B cell (primary cell): ENCODE measurements around the gene LIPC. TPM values are rescaled to one million over a fixed set of nuclear protein-coding genes. Genes with fewer than 3 reads are reported as not detected.

Experiments used
- ATAC-seq: fragments of 200-7000 bp; cut with Tn5 transposase; one replicate; pipeline ENCODE4 v1.10.0; 2021; ENCODE audit warnings: low read depth, mild to moderate bottlenecking, moderate number of reproducible peaks, moderate library complexity
- CTCF ChIA-PET: fragments of 350-600 bp; sonication (Branson Sonifier 250); formaldehyde crosslinking; loops from one replicate; lab custom pipeline; 2021; ENCODE audit warnings: antibody characterized with exemption, inconsistent platforms; lab: Charles Lee
- POLR2A ChIA-PET: fragments of 350-600 bp; sonication (Branson Sonifier 250); formaldehyde crosslinking; loops from one replicate; lab custom pipeline; 2021; ENCODE audit warnings: antibody characterized with exemption; lab: Charles Lee
- DNase-seq: peaks from one replicate; pipeline ENCODE4 v3.0.0; 2013
- H2AFZ ChIP-seq: 2 replicates; pipeline ENCODE4 v1.6.1; 2012; ENCODE audit warnings: mild to moderate bottlenecking, low read depth, low read length; ENCODE audit not compliant: insufficient read depth, poor library complexity, severe bottlenecking
- H3K27ac ChIP-seq, 2 donors: 1 replicate in 1 of 2; 2 replicates in 1 of 2; pipeline ENCODE4 v1.5.1; 2012 to 2013; ENCODE audit warnings: low read length in 2 of 2, mild to moderate bottlenecking in 2 of 2, moderate library complexity in 1 of 2
- H3K27me3 ChIP-seq, 4 experiments: fragments of 200-600 bp in 1 of 4; sonication (generic) in 1 of 4; replicated peaks in 1 of 4; 1 replicate in 2 of 4; 2 replicates in 2 of 4; pipeline versions ENCODE4 v1.6.1 to v1.7.0; 2013 to 2016; ENCODE audit warnings: low read length in 3 of 4, mild to moderate bottlenecking in 2 of 4, mixed read lengths in 1 of 4, moderate library complexity in 1 of 4; ENCODE audit not compliant: insufficient read depth in 4 of 4, control insufficient read depth in 3 of 4; ENCODE audit errors: control extremely low read depth in 1 of 4
- H3K36me3 ChIP-seq, 2 experiments: replicated peaks in 1 of 2; 1 replicate in 1 of 2; 2 replicates in 1 of 2; pipeline versions ENCODE4 v1.6.1 to v1.7.1; 2013; ENCODE audit warnings: low read length in 1 of 2; ENCODE audit not compliant: insufficient read depth in 2 of 2, control insufficient read depth in 1 of 2; ENCODE audit errors: control extremely low read depth in 1 of 2, extremely low read depth in 1 of 2
- H3K4me1 ChIP-seq, 2 donors: fragments of 200-600 bp in 1 of 2; sonication (generic) in 1 of 2; 1 replicate in 1 of 2; 2 replicates in 1 of 2; pipeline versions ENCODE4 v1.5.1 to v1.6.1; 2013 to 2017; ENCODE audit warnings: low read length in 2 of 2; ENCODE audit not compliant: control insufficient read depth in 2 of 2, insufficient read depth in 2 of 2
- H3K4me2 ChIP-seq: replicated peaks from 2 replicates; pipeline ENCODE3; 2012; ENCODE audit warnings: mild to moderate bottlenecking, low read depth, low read length; ENCODE audit not compliant: poor library complexity, severe bottlenecking
- H3K4me3 ChIP-seq, 5 experiments: fragments of 200-600 bp in 1 of 5; sonication (generic) in 1 of 5; 1 replicate in 3 of 5; 2 replicates in 2 of 5; pipeline versions ENCODE4 v1.5.1 to v1.7.0; 2011 to 2016; ENCODE audit warnings: low read length in 4 of 5, mild to moderate bottlenecking in 4 of 5, low read depth in 2 of 5, control low read depth in 1 of 5, moderate library complexity in 1 of 5; ENCODE audit not compliant: insufficient read depth in 1 of 5; ENCODE audit errors: control extremely low read depth in 1 of 5, extremely low read depth in 1 of 5
- H3K79me2 ChIP-seq: fragments of 200-600 bp; sonication (generic); one replicate; pipeline ENCODE4 v1.6.0; 2016; ENCODE audit warnings: low read length; ENCODE audit not compliant: control insufficient read depth, insufficient read depth
- H3K9ac ChIP-seq: fragments of 200-600 bp; sonication (generic); 2 replicates; pipeline ENCODE4 v1.6.1; 2017; ENCODE audit warnings: mild to moderate bottlenecking, low read length, moderate library complexity
- H3K9me3 ChIP-seq, 3 donors: one replicate each; pipeline versions ENCODE4 v1.6.1 to v1.7.1; 2013; ENCODE audit warnings: low read length in 2 of 3; ENCODE audit not compliant: control insufficient read depth in 2 of 3, insufficient read depth in 1 of 3; ENCODE audit errors: control extremely low read depth in 1 of 3
- H4K20me1 ChIP-seq: 2 replicates; pipeline ENCODE4 v1.6.0; 2012; ENCODE audit warnings: mild to moderate bottlenecking, low read length; ENCODE audit not compliant: insufficient read depth, control insufficient read depth, poor library complexity, severe bottlenecking
- H3K27ac Mint-ChIP-seq: one replicate; pipeline ENCODE4 v1.8.0; 2021; ENCODE audit warnings: mixed read lengths
- H3K27me3 Mint-ChIP-seq: one replicate; pipeline ENCODE4 v1.8.0; 2021; ENCODE audit warnings: mixed read lengths
- H3K4me1 Mint-ChIP-seq: one replicate; pipeline ENCODE4 v1.8.0; 2021; ENCODE audit warnings: mixed read lengths
- H3K4me3 Mint-ChIP-seq: one replicate; pipeline ENCODE4 v1.8.0; 2021; ENCODE audit warnings: mixed read lengths
- H3K9me3 Mint-ChIP-seq: one replicate; pipeline ENCODE4 v1.8.0; 2022; ENCODE audit warnings: mixed read lengths; ENCODE audit not compliant: insufficient read depth
- EZH2 ChIP-seq: IDR thresholded peaks from 2 replicates; pipeline ENCODE4 v1.6.1; 2012; ENCODE audit warnings: borderline replicate concordance, low read depth, mild to moderate bottlenecking, moderate library complexity, low read length; ENCODE audit not compliant: insufficient read depth, poor library complexity, severe bottlenecking
- WGBS: methylation state at CpG from one replicate; pipeline ENCODE4 v1.1.5; 2013; ENCODE audit warnings: missing lambda C conversion rate; ENCODE audit not compliant: insufficient coverage; 5-methylcytosine and 5-hydroxymethylcytosine counted together
- intact Hi-C: fragments of 100-400 bp; cut with micrococcal nuclease; formaldehyde crosslinking; loops from one replicate; pipeline ENCODE4 v1.10.0; 2022
- polyA plus RNA-seq: library from polyadenylated mRNA; depleted of rRNA; stranded (reverse); fragments of >200 nt; gene quantifications from 2 replicates; pipeline ENCODE4 v1.2.3, GENCODE V29; 2012
- total RNA-seq, 2 donors: library from RNA; stranded (reverse); fragments of 120-200 nt in 1 of 2; gene quantifications; 1 replicate in 1 of 2; 2 replicates in 1 of 2; pipeline versions ENCODE4 v1.2.3 to v1.2.4, GENCODE V29; 2013 to 2022
- TF ChIP-seq, protein P1 (sequence below): fragments of 200-600 bp; IDR thresholded peaks from one replicate; pipeline ENCODE4 v1.8.0; 2022; ENCODE audit warnings: antibody characterized with exemption, mild to moderate bottlenecking

The LIPC gene
- total and polyA plus RNA-seq, 2 donors (not counting 1 experiment from before 2014, with no cell fraction given) = not detected

GRCh38 chr15:58517252-58517681, 85.5 kb downstream of the LIPC start:
- H3K4me2 ChIP-seq = no peak overlapping the region

GRCh38 chr15:58517682-58518525, 86.1 kb downstream of the LIPC start:
- intact Hi-C loops = no loop called here

More at GRCh38 chr15:58517252-58517681, 85.5 kb downstream of the LIPC start:
- DNase-seq (no peak), ATAC-seq (no peak)
- Histone ChIP-seq H3K27me3 (peaks cover 0 to 2% (median 0%) of the 10 kb centered on the region in 4 experiments), H2AFZ (no peak overlapping the region), H4K20me1 (no peaks in the 10 kb centered on the region), H3K27ac (no peak overlapping the region), H3K9ac (no peak overlapping the region), H3K4me1 (peaks cover 20 to 29% of the 10 kb centered on the region in 2 donors), H3K79me2 (no peaks in the 10 kb centered on the region), H3K9me3 (no peaks in the 10 kb centered on the region), H3K4me3 (no peak overlapping the region), H3K36me3 (no peaks in the 10 kb centered on the region)
- WGBS = 95% methylated on average over 3 of the region's 3 CpGs
- peaks cover 2% of the 10 kb centered on the region for H3K9me3 Mint-ChIP-seq
- peaks cover 34% of the 10 kb centered on the region for H3K4me1 Mint-ChIP-seq
- TF ChIP-seq EZH2 = no peak
- TF ChIP-seq, protein P1, sequence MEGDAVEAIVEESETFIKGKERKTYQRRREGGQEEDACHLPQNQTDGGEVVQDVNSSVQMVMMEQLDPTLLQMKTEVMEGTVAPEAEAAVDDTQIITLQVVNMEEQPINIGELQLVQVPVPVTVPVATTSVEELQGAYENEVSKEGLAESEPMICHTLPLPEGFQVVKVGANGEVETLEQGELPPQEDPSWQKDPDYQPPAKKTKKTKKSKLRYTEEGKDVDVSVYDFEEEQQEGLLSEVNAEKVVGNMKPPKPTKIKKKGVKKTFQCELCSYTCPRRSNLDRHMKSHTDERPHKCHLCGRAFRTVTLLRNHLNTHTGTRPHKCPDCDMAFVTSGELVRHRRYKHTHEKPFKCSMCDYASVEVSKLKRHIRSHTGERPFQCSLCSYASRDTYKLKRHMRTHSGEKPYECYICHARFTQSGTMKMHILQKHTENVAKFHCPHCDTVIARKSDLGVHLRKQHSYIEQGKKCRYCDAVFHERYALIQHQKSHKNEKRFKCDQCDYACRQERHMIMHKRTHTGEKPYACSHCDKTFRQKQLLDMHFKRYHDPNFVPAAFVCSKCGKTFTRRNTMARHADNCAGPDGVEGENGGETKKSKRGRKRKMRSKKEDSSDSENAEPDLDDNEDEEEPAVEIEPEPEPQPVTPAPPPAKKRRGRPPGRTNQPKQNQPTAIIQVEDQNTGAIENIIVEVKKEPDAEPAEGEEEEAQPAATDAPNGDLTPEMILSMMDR = no peak
- H3K27ac Mint-ChIP-seq = no peak overlapping the region
- H3K4me3 Mint-ChIP-seq = no peak overlapping the region
- ChIA-PET CTCF (no interaction called here), POLR2A (no interaction called here)
- intact Hi-C loops = no loop called here
- H3K27me3 Mint-ChIP-seq = peaks cover 12% of the 10 kb centered on the region

More at GRCh38 chr15:58517682-58518525, 86.1 kb downstream of the LIPC start:
- 59% methylated on average over 9 of the region's 9 CpGs for WGBS
- Histone ChIP-seq H3K4me3 (no peak overlapping the region), H2AFZ (peak overlapping the region; percentile 40), H3K27ac (peak overlapping the region in 1 of 2 donors; percentile 43), H3K36me3 (no peaks in the 10 kb centered on the region), H3K79me2 (no peaks in the 10 kb centered on the region), H3K27me3 (peaks cover 0 to 2% (median 0%) of the 10 kb centered on the region in 4 experiments), H4K20me1 (no peaks in the 10 kb centered on the region), H3K9me3 (no peaks in the 10 kb centered on the region), H3K9ac (no peak overlapping the region), H3K4me1 (peaks cover 20 to 29% of the 10 kb centered on the region in 2 donors), H3K4me2 (peak overlapping the region; percentile 9)
- peaks cover 2% of the 10 kb centered on the region for H3K9me3 Mint-ChIP-seq
- H3K4me1 Mint-ChIP-seq = peaks cover 35% of the 10 kb centered on the region
- no peak overlapping the region for H3K4me3 Mint-ChIP-seq
- CTCF ChIA-PET = no interaction called here
- no peak for ATAC-seq
- peak; percentile 22 for DNase-seq
- TF ChIP-seq, protein P1 = no peak
- no peak for TF ChIP-seq EZH2
- POLR2A ChIA-PET = no interaction called here
- H3K27ac Mint-ChIP-seq = no peak overlapping the region
- peaks cover 12% of the 10 kb centered on the region for H3K27me3 Mint-ChIP-seq
